PC-3 (cell line): ENCODE measurements around the gene GPR108.

Experiments
- EZH2 ChIP-seq: fragments of 300-600 bp; sonication (generic); IDR thresholded peaks from one replicate; pipeline ENCODE4 v1.6.1; 2017; ENCODE audit warnings: antibody characterized with exemption, mild to moderate bottlenecking, low read length; ENCODE audit not compliant: unreplicated experiment
- EZH2phosphoT487 ChIP-seq: fragments of 300-600 bp; sonication (generic); IDR thresholded peaks from 2 replicates; pipeline ENCODE4 v1.6.1; 2018; ENCODE audit warnings: mild to moderate bottlenecking, antibody characterized with exemption, low read length, borderline replicate concordance
- TF ChIP-seq, protein P1 (sequence below): fragments of 300-600 bp; sonication (generic); conservative IDR thresholded peaks from 2 replicates; pipeline ENCODE4 v1.5.1; 2017; ENCODE audit warnings: antibody characterized with exemption, low read depth, mild to moderate bottlenecking, low read length

DNA sequence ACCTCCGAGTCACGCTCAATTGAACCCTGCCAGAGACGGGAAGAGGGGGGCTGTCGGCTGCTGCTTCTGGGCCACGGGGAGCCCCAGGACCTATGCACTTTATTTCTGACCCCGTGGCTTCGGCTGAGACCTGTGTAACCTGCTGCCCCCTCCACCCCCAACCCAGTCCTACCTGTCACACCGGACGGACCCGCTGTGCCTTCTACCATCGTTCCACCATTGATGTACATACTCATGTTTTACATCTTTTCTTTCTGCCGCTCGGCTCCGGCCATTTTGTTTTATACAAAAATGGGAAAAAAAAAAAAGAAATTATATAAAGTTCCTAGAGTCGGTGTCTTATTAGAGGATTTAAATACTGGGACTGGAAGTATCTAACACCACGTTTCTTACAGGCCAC, 13.8 kb upstream of the GPR108 start:
- TF ChIP-seq, protein P1, sequence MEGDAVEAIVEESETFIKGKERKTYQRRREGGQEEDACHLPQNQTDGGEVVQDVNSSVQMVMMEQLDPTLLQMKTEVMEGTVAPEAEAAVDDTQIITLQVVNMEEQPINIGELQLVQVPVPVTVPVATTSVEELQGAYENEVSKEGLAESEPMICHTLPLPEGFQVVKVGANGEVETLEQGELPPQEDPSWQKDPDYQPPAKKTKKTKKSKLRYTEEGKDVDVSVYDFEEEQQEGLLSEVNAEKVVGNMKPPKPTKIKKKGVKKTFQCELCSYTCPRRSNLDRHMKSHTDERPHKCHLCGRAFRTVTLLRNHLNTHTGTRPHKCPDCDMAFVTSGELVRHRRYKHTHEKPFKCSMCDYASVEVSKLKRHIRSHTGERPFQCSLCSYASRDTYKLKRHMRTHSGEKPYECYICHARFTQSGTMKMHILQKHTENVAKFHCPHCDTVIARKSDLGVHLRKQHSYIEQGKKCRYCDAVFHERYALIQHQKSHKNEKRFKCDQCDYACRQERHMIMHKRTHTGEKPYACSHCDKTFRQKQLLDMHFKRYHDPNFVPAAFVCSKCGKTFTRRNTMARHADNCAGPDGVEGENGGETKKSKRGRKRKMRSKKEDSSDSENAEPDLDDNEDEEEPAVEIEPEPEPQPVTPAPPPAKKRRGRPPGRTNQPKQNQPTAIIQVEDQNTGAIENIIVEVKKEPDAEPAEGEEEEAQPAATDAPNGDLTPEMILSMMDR, result no peak
- TF ChIP-seq EZH2phosphoT487 (no peak), EZH2 (no peak)
